ENCODE results near the gene ZNRF3. TPM values are rescaled to one million over a fixed set of nuclear protein-coding genes. Genes with fewer than 3 reads are reported as not detected.
"Not testable (repeated sequence)": the region's sequence is repeated elsewhere in the genome, so short reads cannot be mapped to it uniquely, and the experiment has no call there.

The ZNRF3 gene
- total RNA-seq, 1 donor from 2014 or later = 6.7 TPM

- H3K4me1 Mint-ChIP-seq (ENCODE audit: low read depth) = peaks cover 42% of the 10 kb centered on the region
- peak; percentile 13 for DNase-seq (ENCODE audit: low spot score)
- TF ChIP-seq CTCF (IDR thresholded peaks at IDR 0.05) = no peak
- H3K27me3 Mint-ChIP-seq (ENCODE audit: low read depth) = no peaks in the 10 kb centered on the region
- no peak overlapping the region for H3K4me3 Mint-ChIP-seq (ENCODE audit: unreplicated experiment)
- no peaks in the 10 kb centered on the region for H3K9me3 Mint-ChIP-seq (ENCODE audit: low read depth)
- no peaks in the 10 kb centered on the region for H3K36me3 Mint-ChIP-seq (ENCODE audit: low read depth)
- H3K27ac Mint-ChIP-seq (ENCODE audit: unreplicated experiment) = no peak overlapping the region
Observed at GRCh38 chr22:28907311-28908008, 24.1 kb downstream of the ZNRF3 start.

- not testable (repeated sequence) for H3K27ac Mint-ChIP-seq (ENCODE audit: unreplicated experiment); H3K36me3 Mint-ChIP-seq (ENCODE audit: low read depth); H3K27me3 Mint-ChIP-seq (ENCODE audit: low read depth); H3K9me3 Mint-ChIP-seq (ENCODE audit: low read depth); H3K4me3 Mint-ChIP-seq (ENCODE audit: unreplicated experiment)
- H3K4me1 Mint-ChIP-seq (ENCODE audit: low read depth) = peaks cover 40% of the 10 kb centered on the region
- DNase-seq (ENCODE audit: low spot score) = peak; percentile 20
Observed at GRCh38 chr22:28908810-28909209, 25.4 kb downstream of the ZNRF3 start.

- Mint-ChIP-seq H3K4me1 (ENCODE audit: low read depth) (peaks cover 40% of the 10 kb centered on the region), H3K9me3 (ENCODE audit: low read depth) (no peaks in the 10 kb centered on the region), H3K27me3 (ENCODE audit: low read depth) (no peaks in the 10 kb centered on the region), H3K27ac (ENCODE audit: unreplicated experiment) (no peak overlapping the region), H3K36me3 (ENCODE audit: low read depth) (no peaks in the 10 kb centered on the region), H3K4me3 (ENCODE audit: unreplicated experiment) (no peak overlapping the region)
- no peak for TF ChIP-seq CTCF (IDR thresholded peaks at IDR 0.05)
- DNase-seq (ENCODE audit: low spot score) = peak; percentile 30
Observed at GRCh38 chr22:28909375-28909774, 26.0 kb downstream of the ZNRF3 start.

GRCh38 chr22:28910569-28911303 is 27.4 kb downstream of the ZNRF3 start:
- no peak for TF ChIP-seq CTCF (IDR thresholded peaks at IDR 0.05)
- Mint-ChIP-seq H3K4me1 (ENCODE audit: low read depth) (peaks cover 33% of the 10 kb centered on the region), H3K4me3 (ENCODE audit: unreplicated experiment) (no peak overlapping the region), H3K27me3 (ENCODE audit: low read depth) (no peaks in the 10 kb centered on the region), H3K36me3 (ENCODE audit: low read depth) (no peaks in the 10 kb centered on the region), H3K27ac (ENCODE audit: unreplicated experiment) (no peak overlapping the region), H3K9me3 (ENCODE audit: low read depth) (no peaks in the 10 kb centered on the region)
- peak; percentile 43 for DNase-seq (ENCODE audit: low spot score)

- no peaks in the 10 kb centered on the region for H3K36me3 Mint-ChIP-seq (ENCODE audit: low read depth)
- DNase-seq (ENCODE audit: low spot score) = peak; percentile 29
- H3K4me1 Mint-ChIP-seq (ENCODE audit: low read depth) = peaks cover 33% of the 10 kb centered on the region
- peak overlapping the region; percentile 49 for H3K27ac Mint-ChIP-seq (ENCODE audit: unreplicated experiment)
- H3K4me3 Mint-ChIP-seq (ENCODE audit: unreplicated experiment) = no peak overlapping the region
- H3K27me3 Mint-ChIP-seq (ENCODE audit: low read depth) = no peaks in the 10 kb centered on the region
- no peak for TF ChIP-seq CTCF (IDR thresholded peaks at IDR 0.05)
- no peaks in the 10 kb centered on the region for H3K9me3 Mint-ChIP-seq (ENCODE audit: low read depth)
Observed at GRCh38 chr22:28911304-28911690, 27.9 kb downstream of the ZNRF3 start.

Data from chondrocyte (in vitro differentiated cells).